NCI-H1105 (cell line): ENCODE data around the gene SMU1.
"Not testable (repeated sequence)": the region's sequence is repeated elsewhere in the genome, so short reads cannot be mapped to it uniquely, and the experiment has no call there.

Source experiments
- DNase-seq: peaks from one replicate; lab custom pipeline; 2025; lab: John Stamatoyannopoulos, UW

SMU1 gene

GRCh38 chr9:33013962-33014664 lies 62.4 kb downstream of the SMU1 start:
- no peak for DNase-seq

GRCh38 chr9:33012328-33013069 lies 64.0 kb downstream of the SMU1 start:
- no peak for DNase-seq

- no peak for DNase-seq
Measured at GRCh38 chr9:33011831-33012230, 64.6 kb downstream of the SMU1 start.

- DNase-seq: no peak
Measured at GRCh38 chr9:33007755-33008154, 68.7 kb downstream of the SMU1 start.

- not testable (repeated sequence) for DNase-seq
Measured at GRCh38 chr9:33005335-33005734, 71.1 kb downstream of the SMU1 start.

GRCh38 chr9:33000682-33001055 lies 75.8 kb downstream of the SMU1 start:
- DNase-seq: not testable (repeated sequence)

- DNase-seq: no peak
Measured at GRCh38 chr9:32992595-32993238, 83.8 kb downstream of the SMU1 start.

- DNase-seq: no peak
Measured at GRCh38 chr9:32991897-32992594, 84.4 kb downstream of the SMU1 start.
